Panc1 (cell line): Measurements from ENCODE around the gene SAMD4B. TPM values are rescaled to one million over a fixed set of nuclear protein-coding genes. Genes with fewer than 3 reads are reported as not detected.

Experiments used
- ATAC-seq: fragments of 200-7000 bp; cut with Tn5 transposase; 2 replicates; pipeline ENCODE4 v1.9.1; 2020; ENCODE audit warnings: mild to moderate bottlenecking, moderate library complexity
- BruUV-seq: library from RNA; stranded (reverse); fragments of 400-500 nt; replicated peaks from 2 replicates; lab custom pipeline; 2021; lab: Mats Ljungman, UMichigan
- CTCF ChIA-PET: fragments of 300-600 bp; sonication (Branson Sonifier 250); formaldehyde crosslinking; loops from one replicate; lab custom pipeline; 2022; ENCODE audit warnings: antibody characterized with exemption; lab: Charles Lee
- POLR2A ChIA-PET: fragments of 300-600 bp; sonication (Branson Sonifier 250); formaldehyde crosslinking; loops from one replicate; lab custom pipeline; 2022; ENCODE audit warnings: antibody characterized with exemption; lab: Charles Lee
- DNase-seq: peaks from one replicate; pipeline ENCODE4 v3.0.0-alpha.2; 2010; ENCODE audit warnings: low read depth, low spot score
- H3K27ac ChIP-seq: 2 replicates; pipeline ENCODE4 v1.5.1; 2011; ENCODE audit warnings: mild to moderate bottlenecking, low read length, inconsistent platforms
- H3K27me3 ChIP-seq: fragments of 200-500 bp; sonication (Bioruptor generic); 2 replicates; pipeline ENCODE4 v1.6.0; 2014; ENCODE audit warnings: low read length, inconsistent platforms; ENCODE audit not compliant: control insufficient read depth, insufficient read depth
- H3K36me3 ChIP-seq: fragments of 200-500 bp; sonication (Bioruptor generic); 2 replicates; pipeline ENCODE4 v1.5.1; 2014; ENCODE audit warnings: inconsistent platforms, mild to moderate bottlenecking, low read length, moderate library complexity; ENCODE audit not compliant: control insufficient read depth, insufficient read depth
- H3K4me1 ChIP-seq: 2 replicates; pipeline ENCODE4 v1.5.1; 2011; ENCODE audit warnings: inconsistent platforms, mild to moderate bottlenecking, low read length, moderate library complexity; ENCODE audit not compliant: control insufficient read depth, insufficient read depth
- H3K4me3 ChIP-seq, 2 experiments: 2 replicates each; pipeline ENCODE4 v1.5.1; 2011 to 2012; ENCODE audit warnings: low read depth in 2 of 2, low read length in 2 of 2, mild to moderate bottlenecking in 2 of 2, inconsistent platforms in 1 of 2, moderate library complexity in 1 of 2
- H3K9me3 ChIP-seq: fragments of 200-500 bp; sonication (Bioruptor generic); 2 replicates; pipeline ENCODE4 v1.5.1; 2014; ENCODE audit warnings: low read depth, mild to moderate bottlenecking, inconsistent platforms, low read length, moderate library complexity; ENCODE audit not compliant: control insufficient read depth, insufficient read depth
- POLR2AphosphoS5 ChIP-seq: IDR thresholded peaks from 2 replicates; pipeline ENCODE4 v1.6.1; 2012; ENCODE audit warnings: mild to moderate bottlenecking, low read depth, low read length, moderate library complexity
- REST ChIP-seq, 2 experiments: IDR thresholded peaks; 2 replicates each; pipeline ENCODE4 v1.6.1; 2011 to 2012; ENCODE audit warnings: low read depth in 2 of 2, control low read depth in 1 of 2, low read length in 1 of 2, mild to moderate bottlenecking in 1 of 2, moderate library complexity in 1 of 2; ENCODE audit not compliant: insufficient read depth in 1 of 2
- SIN3A ChIP-seq: IDR thresholded peaks from 2 replicates; pipeline ENCODE4 v1.6.1; 2012; ENCODE audit warnings: low read depth, mild to moderate bottlenecking, low read length, moderate library complexity, borderline replicate concordance; ENCODE audit not compliant: insufficient read depth
- TCF7L2 ChIP-seq: IDR thresholded peaks from 2 replicates; pipeline ENCODE4 v1.6.1; 2011; ENCODE audit warnings: mild to moderate bottlenecking, low read depth, low read length, inconsistent platforms
- in situ Hi-C: cut with HindIII; loops from 2 replicates; pipeline ENCODE4 v1.10.0; 2016; ENCODE audit warnings: low sequenced_read_pairs, low pct_unique_long_range_greater_than_20kb
- intact Hi-C: fragments of 100-400 bp; cut with micrococcal nuclease; formaldehyde crosslinking; loops from one replicate; pipeline ENCODE4 v1.10.0; 2022; ENCODE audit not compliant: unreplicated experiment
- total RNA-seq: library from RNA; stranded (reverse); gene quantifications from one replicate; pipeline ENCODE4 v1.2.1, GENCODE V29; 2021; ENCODE audit not compliant: unreplicated experiment
- TF ChIP-seq, protein P1 (sequence below): fragments of 450-650 bp; IDR thresholded peaks from 2 replicates; pipeline ENCODE4 v1.5.1; 2017; ENCODE audit warnings: mild to moderate bottlenecking

The SAMD4B gene
- total RNA-seq, 1 experiment from 2014 or later: 1,339 TPM

- in situ Hi-C loops: loop anchor here (5.0 kb wide), 2 partner anchors 36 to 74 kb away; partner anchors contain the start of genes MED29 and PAF1
- ATAC-seq: peak; percentile 70
- peaks cover 24% of the 10 kb centered on the region for H3K36me3 ChIP-seq
- peak; percentile 92 for DNase-seq
- H3K4me1 ChIP-seq: peaks cover 75% of the 10 kb centered on the region
- intact Hi-C loops: loop anchor here (5.0 kb wide), 1 partner anchor 396 kb away; the partner anchor contains the start of gene FBXO27
- H3K9me3 ChIP-seq: no peaks in the 10 kb centered on the region
- TF ChIP-seq TCF7L2 (no peak), REST (IDR thresholded peaks at IDR 0.05; ENCODE audit: insufficient read depth in 1 of 2, low read depth in 2 of 2, low read length in 1 of 2) (no peak), SIN3A (no peak), POLR2AphosphoS5 (no peak)
- TF ChIP-seq, protein P1, sequence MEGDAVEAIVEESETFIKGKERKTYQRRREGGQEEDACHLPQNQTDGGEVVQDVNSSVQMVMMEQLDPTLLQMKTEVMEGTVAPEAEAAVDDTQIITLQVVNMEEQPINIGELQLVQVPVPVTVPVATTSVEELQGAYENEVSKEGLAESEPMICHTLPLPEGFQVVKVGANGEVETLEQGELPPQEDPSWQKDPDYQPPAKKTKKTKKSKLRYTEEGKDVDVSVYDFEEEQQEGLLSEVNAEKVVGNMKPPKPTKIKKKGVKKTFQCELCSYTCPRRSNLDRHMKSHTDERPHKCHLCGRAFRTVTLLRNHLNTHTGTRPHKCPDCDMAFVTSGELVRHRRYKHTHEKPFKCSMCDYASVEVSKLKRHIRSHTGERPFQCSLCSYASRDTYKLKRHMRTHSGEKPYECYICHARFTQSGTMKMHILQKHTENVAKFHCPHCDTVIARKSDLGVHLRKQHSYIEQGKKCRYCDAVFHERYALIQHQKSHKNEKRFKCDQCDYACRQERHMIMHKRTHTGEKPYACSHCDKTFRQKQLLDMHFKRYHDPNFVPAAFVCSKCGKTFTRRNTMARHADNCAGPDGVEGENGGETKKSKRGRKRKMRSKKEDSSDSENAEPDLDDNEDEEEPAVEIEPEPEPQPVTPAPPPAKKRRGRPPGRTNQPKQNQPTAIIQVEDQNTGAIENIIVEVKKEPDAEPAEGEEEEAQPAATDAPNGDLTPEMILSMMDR: no peak
- POLR2A ChIA-PET: interaction anchor here (0.6 to 5.3 kb wide), 25 partner anchors 7 to 405 kb away, joined by 3 to 230 read pairs (median 5); partner anchors contain the start of genes DYRK1B, EID2, EID2B and MED29
- H3K27me3 ChIP-seq: no peaks in the 10 kb centered on the region
- CTCF ChIA-PET: interaction anchor here (0.5 to 7.9 kb wide), 22 partner anchors 10 to 477 kb away, joined by 3 to 147 read pairs (median 5); partner anchors contain the start of genes DLL3, DYRK1B, EID2B and FBL
- BruUV-seq: no TSS peak
- H3K4me3 ChIP-seq: peak overlapping the region; percentile 0 to 17; a peak in 3 of 4 replicates
- peak overlapping the region; percentile 86 for H3K27ac ChIP-seq
Measured at GRCh38 chr19:39428283-39429112, 86.3 kb downstream of the SAMD4B start.

DNA sequence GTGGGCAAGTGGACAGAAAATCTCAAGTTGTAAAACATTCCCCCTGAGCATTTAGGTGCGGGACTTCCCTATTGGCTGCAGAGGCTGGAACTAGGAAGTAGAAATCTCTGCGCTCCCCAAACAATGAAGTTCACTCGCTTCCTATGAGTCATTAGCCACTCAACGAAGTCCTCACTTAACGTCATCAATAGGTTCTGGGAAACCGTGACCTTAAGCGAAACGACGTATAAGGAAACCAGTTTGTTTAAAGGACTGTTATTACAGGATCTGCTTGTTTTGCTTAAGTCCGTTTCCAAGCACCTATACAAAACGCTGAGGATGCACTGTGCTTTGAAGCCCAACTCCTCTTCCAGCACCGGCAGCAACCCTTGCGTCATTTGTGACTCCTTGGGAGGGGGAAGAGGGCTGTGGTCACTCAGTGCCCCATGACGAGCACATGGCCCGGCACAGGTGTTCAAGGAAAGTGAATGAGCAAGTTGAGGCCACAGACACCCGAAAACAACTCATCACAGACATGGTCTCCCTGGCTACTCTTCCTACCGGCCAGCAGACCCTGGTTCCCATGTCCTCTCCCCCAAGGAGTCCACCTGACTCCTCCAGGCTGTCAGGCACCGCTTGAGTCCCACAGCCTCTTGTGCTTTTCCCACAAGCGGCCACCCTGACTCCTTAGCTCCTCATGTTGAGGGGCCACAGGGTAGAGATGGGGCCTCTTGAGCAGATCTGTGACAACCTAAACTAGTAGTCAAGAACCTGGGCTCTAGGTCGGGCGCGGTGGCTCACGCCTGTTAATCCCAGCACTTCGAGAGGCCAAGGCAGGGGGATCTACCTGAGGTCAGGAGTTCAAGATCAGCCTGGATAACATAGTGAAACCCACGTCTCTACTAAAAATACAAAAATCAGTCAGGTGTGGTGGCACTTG, 88.7 kb downstream of the SAMD4B start:
- DNase-seq (peak; percentile 100), ATAC-seq (peak; percentile 67)
- TF ChIP-seq TCF7L2: no peak
- TF ChIP-seq, protein P1: no peak
- no peak for TF ChIP-seq POLR2AphosphoS5
- no peak for TF ChIP-seq REST (IDR thresholded peaks at IDR 0.05; ENCODE audit: insufficient read depth in 1 of 2, low read depth in 2 of 2, low read length in 1 of 2)
- TF ChIP-seq SIN3A: no peak
- peak overlapping the region; percentile 86 for H3K27ac ChIP-seq
- no peaks in the 10 kb centered on the region for H3K27me3 ChIP-seq
- ChIA-PET POLR2A (interaction anchor here (0.5 to 5.9 kb wide), 33 partner anchors 7 to 1032 kb away, joined by 3 to 524 read pairs (median 8); partner anchors contain the start of genes DYRK1B, EID2B, MED29 and PAF1), CTCF (interaction anchor here (0.5 to 7.9 kb wide), 12 partner anchors 9 to 682 kb away, joined by 3 to 147 read pairs (median 6); partner anchors contain the start of gene PLEKHG2)
- intact Hi-C loops (loop anchor here (1.0 kb wide), 1 partner anchor 19 kb away; the partner anchor contains the start of gene PLEKHG2), in situ Hi-C loops (no loop called here)
- peak overlapping the region; percentile 0 to 24; a peak in 3 of 4 replicates for H3K4me3 ChIP-seq
- no peaks in the 10 kb centered on the region for H3K9me3 ChIP-seq
- peaks cover 27% of the 10 kb centered on the region for H3K36me3 ChIP-seq
- peaks cover 85% of the 10 kb centered on the region for H3K4me1 ChIP-seq
- BruUV-seq: no TSS peak
